GM18873 (cell line): ENCODE data around the gene COL27A1.

Experiments
- ATAC-seq: cut with Tn5 transposase; IDR thresholded peaks from one replicate; pipeline ENCODE4 v1.9.1; 2021; ENCODE audit warnings: mild to moderate bottlenecking, moderate library complexity, moderate number of reproducible peaks; ENCODE audit not compliant: unreplicated experiment, low FRiP score

The COL27A1 gene

DNA sequence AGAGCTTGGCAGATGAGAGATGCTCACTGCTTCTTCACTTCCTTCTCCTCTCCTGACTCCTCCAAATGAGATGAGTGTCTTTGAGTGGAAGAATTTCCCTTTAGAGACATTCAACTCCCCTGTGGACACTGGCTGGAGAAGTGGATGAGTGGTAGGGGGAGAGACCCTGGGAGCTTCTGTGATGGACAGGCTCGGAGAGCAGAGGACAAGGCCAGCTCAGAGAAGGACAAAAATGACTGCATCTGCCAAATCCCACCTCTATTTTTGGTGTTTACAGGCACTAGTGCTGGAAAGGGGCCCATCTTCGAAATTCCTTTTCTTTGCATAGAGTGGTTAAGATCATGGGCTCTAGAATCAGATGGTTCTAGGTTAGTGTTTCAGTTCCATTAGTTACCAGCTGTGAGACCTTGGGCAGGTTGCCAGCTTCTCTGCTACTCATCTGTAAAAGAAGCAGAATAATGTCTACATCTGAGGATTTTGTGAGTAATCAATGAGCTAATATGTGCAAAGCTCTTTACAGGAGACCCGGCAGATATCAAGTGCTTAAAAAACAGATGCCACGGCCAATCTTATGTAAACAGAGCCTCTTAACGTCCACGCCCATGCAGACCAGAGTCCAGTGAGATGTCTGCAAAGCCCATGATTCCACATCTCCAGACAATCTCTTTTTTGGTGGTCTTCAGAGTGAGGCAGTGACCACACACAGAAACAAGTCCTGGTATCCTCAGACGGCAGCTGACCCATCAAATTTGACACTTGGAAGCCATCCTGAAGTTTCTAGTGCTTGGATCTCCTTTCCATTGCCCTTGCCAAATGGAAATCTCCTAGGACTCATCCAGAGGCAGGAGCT is 13.6 kb upstream of the COL27A1 start:
- ATAC-seq, result no peak

GRCh38 chr9:114143234-114143633 is 12.1 kb upstream of the COL27A1 start:
- ATAC-seq, result no peak

GRCh38 chr9:114146735-114147134 is 8.6 kb upstream of the COL27A1 start:
- no peak for ATAC-seq

GRCh38 chr9:114149181-114149580 is 6.2 kb upstream of the COL27A1 start:
- no peak for ATAC-seq

DNA sequence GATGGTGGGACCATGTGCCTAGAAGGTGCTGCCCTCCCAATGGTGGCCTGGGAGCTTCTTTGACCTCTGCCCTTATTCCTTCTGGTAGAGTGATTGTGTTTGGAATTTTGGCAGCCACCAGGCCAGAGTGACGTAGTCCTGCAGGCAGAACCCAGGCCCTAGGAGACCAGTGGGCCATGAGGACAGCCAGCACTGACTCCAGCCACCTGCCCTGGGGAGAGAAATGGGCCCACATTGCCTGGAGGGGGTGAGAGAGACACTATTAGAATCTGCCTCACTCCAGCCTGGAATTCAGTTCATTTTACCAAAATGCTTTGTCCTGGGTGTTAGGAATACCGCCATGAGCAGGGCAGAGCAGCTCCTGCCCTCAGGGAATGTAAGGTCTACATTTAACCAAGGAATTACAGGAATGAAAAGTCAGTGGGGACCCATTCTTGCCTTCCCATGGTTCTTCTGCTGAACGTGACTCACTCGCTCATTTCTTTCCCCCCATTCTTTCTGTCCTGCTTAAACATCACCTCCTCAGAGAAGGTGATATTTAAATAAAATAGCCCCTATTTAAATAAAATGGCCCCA is 5.5 kb upstream of the COL27A1 start:
- no peak for ATAC-seq

- ATAC-seq, result no peak
Measured at GRCh38 chr9:114150608-114151007, 4.7 kb upstream of the COL27A1 start.

- no peak for ATAC-seq
Measured at GRCh38 chr9:114151426-114151956, 3.8 kb upstream of the COL27A1 start.

GRCh38 chr9:114153761-114154599 is 1.4 kb upstream of the COL27A1 start:
- no peak for ATAC-seq

DNA sequence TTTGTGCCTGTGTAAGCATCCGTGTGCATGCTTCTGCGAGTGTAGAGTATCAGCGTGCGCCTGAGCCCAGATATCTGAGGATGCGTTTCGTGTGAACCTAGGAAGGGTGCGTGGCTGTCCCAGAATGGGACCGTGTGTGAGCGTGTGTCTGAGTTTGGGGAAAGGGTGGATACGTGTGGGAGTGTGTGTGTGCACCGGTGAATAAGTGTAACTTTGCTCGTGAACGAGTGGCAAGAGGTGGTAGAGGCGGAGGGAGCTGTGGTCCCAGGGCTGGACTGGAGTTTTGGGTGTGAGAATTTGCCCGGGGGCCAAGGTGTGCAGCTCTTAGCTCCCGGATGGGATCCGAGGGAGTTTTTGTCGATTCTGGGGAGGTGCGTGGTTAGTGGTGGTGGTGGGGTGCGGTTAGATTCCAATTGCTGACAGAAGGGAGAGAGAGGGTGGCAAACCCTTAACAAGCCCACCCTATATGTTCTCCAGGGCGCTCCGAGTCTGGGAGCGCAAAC is 686 bp upstream of the COL27A1 start:
- ATAC-seq, result no peak

- no peak for ATAC-seq
Measured at GRCh38 chr9:114155995-114156656, 789 bp downstream of the COL27A1 start.

- ATAC-seq, result no peak
Measured at GRCh38 chr9:114156657-114157421, 1.5 kb downstream of the COL27A1 start.

- ATAC-seq, result no peak
Measured at GRCh38 chr9:114157516-114158176, 2.3 kb downstream of the COL27A1 start.

GRCh38 chr9:114158482-114159130 is 3.3 kb downstream of the COL27A1 start:
- no peak for ATAC-seq

DNA sequence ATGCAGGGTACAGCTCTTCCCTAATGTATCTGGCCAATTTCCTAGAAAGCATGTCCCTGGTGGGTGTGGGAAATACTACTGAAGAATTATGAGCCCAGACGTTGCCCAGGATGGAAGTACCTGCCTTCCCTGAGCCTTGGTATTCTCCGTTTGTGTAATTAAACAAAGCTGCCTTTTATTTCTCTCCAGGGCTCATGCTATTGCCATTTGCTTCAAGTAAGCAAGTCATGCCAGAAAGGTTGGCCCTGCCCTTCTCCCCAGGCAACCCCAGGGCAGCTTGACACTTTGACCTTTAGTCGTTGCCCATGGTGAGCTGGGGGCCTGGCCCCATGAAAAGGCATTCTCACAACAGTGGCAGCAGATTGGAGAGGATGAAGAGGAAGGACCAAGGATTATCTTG is 4.4 kb downstream of the COL27A1 start:
- ATAC-seq, result no peak

- ATAC-seq, result no peak
Measured at GRCh38 chr9:114161513-114161912, 6.2 kb downstream of the COL27A1 start.

GRCh38 chr9:114163517-114163951 is 8.2 kb downstream of the COL27A1 start:
- no peak for ATAC-seq

- ATAC-seq, result no peak
Measured at GRCh38 chr9:114164191-114164794, 9.0 kb downstream of the COL27A1 start.
